GM12874 (cell line): ENCODE results near the gene ZNF618.

ENCODE experiments used
- CTCF ChIP-seq: IDR thresholded peaks from 2 replicates; pipeline ENCODE4 v1.5.1; 2011; ENCODE audit warnings: low read depth, mild to moderate bottlenecking, control low read depth, low read length, moderate library complexity; ENCODE audit not compliant: insufficient read depth

The ZNF618 gene

DNA sequence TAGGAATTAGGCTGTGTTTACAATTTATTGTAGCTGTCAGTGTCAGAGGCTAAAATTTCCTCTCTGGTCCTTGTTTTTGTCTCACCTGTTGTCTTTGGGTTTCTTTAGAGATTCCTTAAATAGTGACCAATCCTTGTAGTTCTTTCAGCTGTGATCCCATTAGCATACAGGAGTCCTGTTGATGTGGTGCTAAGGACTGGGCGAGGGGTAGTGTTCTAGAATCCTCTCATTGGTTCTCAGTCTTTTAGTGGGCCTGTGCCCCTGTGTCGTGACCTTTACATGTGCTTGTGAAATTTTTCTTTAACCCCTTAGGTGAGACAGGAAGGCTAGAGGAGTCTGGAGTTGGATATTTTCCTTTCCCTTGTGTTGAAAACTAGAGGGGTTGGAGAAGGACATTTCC lies 51.2 kb downstream of the ZNF618 start:
- no peak for TF ChIP-seq CTCF

- no peak for TF ChIP-seq CTCF
Observed at GRCh38 chr9:113928269-113928668, 52.2 kb downstream of the ZNF618 start.

GRCh38 chr9:113929634-113930389 lies 53.7 kb downstream of the ZNF618 start:
- no peak for TF ChIP-seq CTCF

- TF ChIP-seq CTCF, result no peak
Observed at GRCh38 chr9:113930390-113930783, 54.3 kb downstream of the ZNF618 start.

DNA sequence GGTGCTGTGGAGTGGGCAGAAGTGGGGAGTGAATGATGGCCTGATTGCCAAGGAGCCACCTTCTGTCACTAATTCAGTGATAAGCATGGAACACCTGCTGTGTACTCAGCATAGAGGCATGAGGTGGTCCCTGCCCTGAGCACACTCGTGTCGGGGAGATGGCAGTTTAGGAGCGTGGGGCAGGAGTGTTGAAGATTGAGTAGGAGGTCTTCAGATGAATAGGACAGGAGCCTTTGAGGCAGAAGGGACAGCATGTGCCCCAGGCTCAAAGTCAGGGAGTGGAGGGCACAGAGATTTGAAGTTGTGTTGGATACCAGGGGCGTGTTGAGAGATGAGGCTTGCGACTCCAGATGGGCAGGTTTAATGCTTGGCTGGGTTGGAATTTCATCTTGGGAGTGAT lies 55.0 kb downstream of the ZNF618 start:
- TF ChIP-seq CTCF, result no peak

DNA sequence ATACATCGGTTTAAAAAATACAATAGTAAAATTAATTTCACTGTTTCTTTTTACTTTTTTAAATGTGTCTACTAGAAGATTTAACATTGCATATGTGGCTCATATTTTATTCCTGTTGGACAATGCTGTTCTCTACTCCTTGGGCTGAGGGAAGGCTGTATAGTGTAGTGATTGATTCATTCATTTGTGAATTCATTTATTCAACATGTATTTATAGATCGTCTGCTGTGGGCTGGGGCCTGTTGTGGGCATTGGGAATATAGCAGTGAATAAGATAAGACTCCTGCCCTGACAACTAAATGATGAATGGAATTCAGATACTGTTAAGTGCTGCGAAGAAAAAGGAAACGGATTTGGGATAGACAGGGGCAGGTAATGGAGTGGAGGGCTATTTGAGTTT lies 55.7 kb downstream of the ZNF618 start:
- TF ChIP-seq CTCF, result no peak

DNA sequence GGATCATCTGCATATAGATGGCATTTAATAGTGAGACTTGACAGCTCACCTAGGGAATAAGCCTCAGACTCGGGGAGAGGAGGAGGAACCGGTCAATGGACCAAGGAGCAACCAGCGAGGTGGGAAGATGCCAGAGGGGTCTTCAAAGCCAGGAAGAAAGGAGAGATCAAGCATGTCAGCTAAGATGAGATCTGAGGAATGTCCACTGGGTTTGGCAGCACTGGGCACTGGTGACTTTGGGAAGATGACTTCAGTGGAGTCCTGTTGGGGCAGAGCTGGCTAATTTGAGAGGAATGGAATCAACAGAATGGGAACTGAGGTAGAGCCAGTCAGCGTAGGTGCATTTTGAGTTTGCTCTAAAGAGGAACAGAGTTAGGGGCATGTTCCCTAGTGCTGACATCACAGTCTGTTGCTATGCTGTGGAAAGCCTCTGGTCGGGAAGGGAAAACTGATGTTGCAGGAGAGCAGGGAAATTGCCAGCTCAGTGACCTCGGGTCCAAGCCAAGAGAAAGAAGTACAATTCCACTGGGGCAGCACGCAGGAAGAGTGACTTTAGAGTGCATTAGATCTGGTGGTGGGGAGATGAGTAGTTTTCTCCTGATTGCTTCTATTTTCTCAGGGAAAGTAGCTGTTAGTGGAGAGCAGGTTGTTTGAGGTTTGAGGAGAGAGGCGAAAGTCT lies 56.9 kb downstream of the ZNF618 start:
- TF ChIP-seq CTCF, result no peak
